IMR-90 (cell line): ENCODE measurements around the gene GNAZ. TPM values are rescaled to one million over a fixed set of nuclear protein-coding genes. Genes with fewer than 3 reads are reported as not detected.
A peak's percentile ranks its signal among the peaks of the same experiment; 100 is the strongest.

Experiments used
- ATAC-seq: fragments of 200-7000 bp; cut with Tn5 transposase; 2 replicates; pipeline ENCODE4 v1.9.1; 2020; ENCODE audit warnings: low read depth, mild to moderate bottlenecking, moderate library complexity
- BruUV-seq: library from RNA; stranded (reverse); fragments of 400-500 nt; replicated peaks from 2 replicates; lab custom pipeline; 2021; lab: Mats Ljungman, UMichigan
- CTCF ChIA-PET: fragments of 300-600 bp; formaldehyde crosslinking; extraction: SDS; loops from one replicate; lab custom pipeline; 2021; ENCODE audit warnings: antibody characterized with exemption; lab: Yijun Ruan, JAX
- POLR2A ChIA-PET: fragments of 300-600 bp; sonication (Branson Sonifier 250); formaldehyde crosslinking; loops from one replicate; lab custom pipeline; 2022; ENCODE audit warnings: antibody characterized with exemption; ENCODE audit not compliant: unreplicated experiment; lab: Charles Lee
- DNase-seq: peaks from one replicate; pipeline ENCODE4 v3.0.0; 2013
- H2AFZ ChIP-seq: replicated peaks from 2 replicates; pipeline ENCODE3; 2013; ENCODE audit warnings: low read length, mild to moderate bottlenecking; ENCODE audit not compliant: poor library complexity
- H2AK5ac ChIP-seq: 2 replicates; pipeline ENCODE4 v1.6.1; 2013; ENCODE audit warnings: low read depth, low read length, inconsistent platforms
- H2AK9ac ChIP-seq: replicated peaks from 2 replicates; pipeline ENCODE3; 2013; ENCODE audit warnings: mild to moderate bottlenecking, low read depth, low read length, moderate library complexity; ENCODE audit not compliant: poor library complexity
- H2BK120ac ChIP-seq: 2 replicates; pipeline ENCODE4 v1.6.1; 2013; ENCODE audit warnings: low read depth, low read length, inconsistent platforms
- H2BK15ac ChIP-seq: 3 replicates; pipeline ENCODE4 v1.6.1; 2013; ENCODE audit warnings: low read depth, low read length, inconsistent platforms
- H2BK20ac ChIP-seq: 2 replicates; pipeline ENCODE4 v1.6.1; 2013; ENCODE audit warnings: low read depth, mild to moderate bottlenecking, inconsistent platforms, low read length, moderate library complexity
- H2BK5ac ChIP-seq: 2 replicates; pipeline ENCODE4 v1.6.1; 2013; ENCODE audit warnings: mild to moderate bottlenecking, low read depth, low read length, inconsistent platforms; ENCODE audit not compliant: poor library complexity, severe bottlenecking
- H3K14ac ChIP-seq: replicated peaks from 2 replicates; pipeline ENCODE4 v1.6.1; 2013; ENCODE audit warnings: low read depth, low read length, inconsistent platforms
- H3K18ac ChIP-seq: 2 replicates; pipeline ENCODE4 v1.6.1; 2013; ENCODE audit warnings: low read depth, low read length, control low read depth
- H3K23ac ChIP-seq: 2 replicates; pipeline ENCODE4 v1.6.1; 2013; ENCODE audit warnings: low read depth, low read length, inconsistent platforms
- H3K27ac ChIP-seq: 2 replicates; pipeline ENCODE4 v1.5.1; 2013; ENCODE audit warnings: mild to moderate bottlenecking, control low read depth, low read length; ENCODE audit not compliant: insufficient read depth
- H3K27me3 ChIP-seq: 2 replicates; pipeline ENCODE4 v1.6.1; 2013; ENCODE audit warnings: low read length; ENCODE audit not compliant: control insufficient read depth, insufficient read depth
- H3K36me3 ChIP-seq: 2 replicates; pipeline ENCODE4 v1.6.1; 2013; ENCODE audit warnings: low read length, mixed read lengths; ENCODE audit not compliant: control insufficient read depth, insufficient read depth
- H3K4ac ChIP-seq: 2 replicates; pipeline ENCODE4 v1.6.1; 2013; ENCODE audit warnings: low read depth, low read length, inconsistent platforms
- H3K4me1 ChIP-seq: 2 replicates; pipeline ENCODE4 v1.6.1; 2013; ENCODE audit warnings: low read length, mixed read lengths; ENCODE audit not compliant: control insufficient read depth, insufficient read depth
- H3K4me2 ChIP-seq: 2 replicates; pipeline ENCODE4 v1.6.1; 2013; ENCODE audit warnings: low read depth, mild to moderate bottlenecking, control low read depth, low read length, moderate library complexity
- H3K4me3 ChIP-seq: 2 replicates; pipeline ENCODE4 v1.5.1; 2013; ENCODE audit warnings: low read depth, mild to moderate bottlenecking, control low read depth, low read length, moderate library complexity; ENCODE audit not compliant: insufficient read depth
- H3K56ac ChIP-seq: 2 replicates; pipeline ENCODE4 v1.6.1; 2013; ENCODE audit warnings: low read length, inconsistent platforms; ENCODE audit not compliant: insufficient read depth; ENCODE audit errors: extremely low read depth
- H3K79me1 ChIP-seq, 2 experiments: 2 replicates each; pipeline ENCODE4 v1.6.1; 2013; ENCODE audit warnings: low read length in 2 of 2, inconsistent platforms in 1 of 2, low read depth in 1 of 2
- H3K9ac ChIP-seq: 2 replicates; pipeline ENCODE4 v1.6.1; 2013; ENCODE audit warnings: low read depth, low read length, control low read depth
- H3K9me1 ChIP-seq: 2 replicates; pipeline ENCODE4 v1.6.1; 2013; ENCODE audit warnings: low read length, inconsistent platforms; ENCODE audit not compliant: insufficient read depth
- H3K9me3 ChIP-seq: 2 replicates; pipeline ENCODE4 v1.6.1; 2013; ENCODE audit warnings: low read length; ENCODE audit not compliant: control insufficient read depth, insufficient read depth
- H4K20me1 ChIP-seq: 2 replicates; pipeline ENCODE4 v1.6.1; 2013; ENCODE audit warnings: low read length, inconsistent platforms; ENCODE audit not compliant: insufficient read depth
- H4K5ac ChIP-seq: 2 replicates; pipeline ENCODE4 v1.6.1; 2013; ENCODE audit warnings: mild to moderate bottlenecking, low read depth, low read length, control low read depth
- H4K8ac ChIP-seq, 2 experiments: 2 replicates each; pipeline ENCODE4 v1.6.1; 2013; ENCODE audit warnings: low read depth in 2 of 2, low read length in 2 of 2, control low read depth in 1 of 2, inconsistent platforms in 1 of 2
- H4K91ac ChIP-seq: 2 replicates; pipeline ENCODE4 v1.6.1; 2013; ENCODE audit warnings: low read depth, low read length, inconsistent platforms; ENCODE audit not compliant: insufficient read depth
- MXI1 ChIP-seq: IDR thresholded peaks from 2 replicates; pipeline ENCODE4 v1.6.1; 2012; ENCODE audit warnings: low read depth, mild to moderate bottlenecking, low read length, moderate library complexity, borderline replicate concordance
- WGBS, 2 experiments: methylation state at CpG; one replicate each; pipeline versions ENCODE4 v1.1.5 to v1.1.7; 2013; ENCODE audit warnings: missing lambda C conversion rate in 2 of 2; ENCODE audit not compliant: insufficient read length in 1 of 2; ENCODE audit errors: extremely low coverage in 2 of 2; 5-methylcytosine and 5-hydroxymethylcytosine counted together
- dilution Hi-C: fragments of 300-500 bp; cut with HindIII; formaldehyde crosslinking; loops from one replicate; pipeline ENCODE4 v1.14.3; 2018; ENCODE audit warnings: low sequenced_read_pairs; ENCODE audit not compliant: unreplicated experiment
- in situ Hi-C: fragments of 300-500 bp; cut with MboI; formaldehyde crosslinking; loops from 3 replicates; pipeline ENCODE4 v1.14.3; 2019; ENCODE audit warnings: low sequenced_read_pairs, inconsistent platforms, mixed read lengths
- intact Hi-C: fragments of 100-400 bp; cut with micrococcal nuclease; formaldehyde crosslinking; loops from 2 replicates; pipeline ENCODE4 v1.10.0; 2022
- polyA plus RNA-seq, 3 experiments: library from polyadenylated mRNA; depleted of rRNA; stranded (reverse); fragments of >200 nt; gene quantifications; 2 replicates each; pipeline ENCODE4 v1.2.3, GENCODE V29; 2012; ENCODE audit warnings: low replicate concordance in 1 of 3
- total RNA-seq: library from RNA; depleted of rRNA; stranded (reverse); fragments of >200 nt; gene quantifications from 2 replicates; pipeline ENCODE4 v1.2.3, GENCODE V29; 2012
- TF ChIP-seq, protein P1 (sequence below): fragments of 150-350 bp; IDR thresholded peaks from 2 replicates; pipeline ENCODE4 v1.6.1; 2016; ENCODE audit warnings: low read depth, mild to moderate bottlenecking, low read length, moderate library complexity, borderline replicate concordance

Gene GNAZ
- total and polyA plus RNA-seq, 2 of the 4 experiments (the other 2 are of a cell fraction): 1.5 to 2.5 TPM

DNA sequence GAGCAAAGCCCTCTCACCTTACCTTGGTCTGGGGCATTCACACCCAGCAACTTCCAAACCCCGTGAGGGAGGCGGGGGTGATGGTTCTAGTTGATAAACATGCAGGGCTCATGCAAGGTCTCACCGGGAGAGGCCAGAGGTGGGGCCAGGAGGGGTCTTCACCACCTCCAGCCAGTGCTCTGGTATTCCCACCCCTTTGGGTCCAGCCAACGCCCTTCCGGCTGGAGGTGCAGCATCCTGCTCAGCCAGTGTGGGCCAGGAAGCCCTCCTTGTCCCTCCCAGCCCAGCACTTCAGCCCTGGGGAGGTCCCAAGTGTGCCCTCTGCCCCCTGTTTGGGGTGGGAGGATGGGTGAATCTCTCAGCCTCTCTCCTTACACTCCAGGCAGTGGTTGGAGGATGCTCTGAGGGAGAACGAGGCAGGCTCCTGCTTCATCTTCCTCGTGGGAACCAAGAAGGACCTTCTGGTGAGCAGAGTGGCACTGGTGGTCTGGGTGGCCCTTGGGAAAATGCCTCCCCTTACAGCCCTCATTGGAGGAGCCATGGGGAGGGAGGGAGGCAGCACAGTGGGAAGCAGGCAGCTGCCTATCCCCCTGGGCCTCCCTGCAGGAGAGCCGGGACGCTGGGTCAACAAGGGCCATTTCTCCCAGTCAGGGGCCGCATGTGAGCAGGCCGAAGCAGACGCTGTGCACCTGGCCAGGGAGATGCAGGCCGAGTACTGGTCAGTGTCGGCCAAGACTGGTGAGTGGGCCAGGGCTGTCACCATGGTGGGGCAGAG is 88.4 kb downstream of the GNAZ start:
- H2BK120ac ChIP-seq: no peak overlapping the region
- no peak overlapping the region for H3K23ac ChIP-seq
- in situ Hi-C loops: no loop called here
- no peak overlapping the region for H4K8ac ChIP-seq
- no peak overlapping the region for H3K56ac ChIP-seq
- H3K18ac ChIP-seq: no peak overlapping the region
- no peak overlapping the region for H2AK5ac ChIP-seq
- H3K4me3 ChIP-seq: no peak overlapping the region
- H3K4me2 ChIP-seq: no peak overlapping the region
- no peak overlapping the region for H3K14ac ChIP-seq
- CTCF ChIA-PET: interaction anchor here (1.4 kb wide), 1 partner anchor 16 kb away, joined by 3 read pairs; no protein-coding TSS in a partner anchor
- DNase-seq (no peak), ATAC-seq (no peak)
- H3K9ac ChIP-seq: no peak overlapping the region
- H4K91ac ChIP-seq: no peak overlapping the region
- no peak overlapping the region for H2BK15ac ChIP-seq
- no peak overlapping the region for H3K4ac ChIP-seq
- TF ChIP-seq, protein P1, sequence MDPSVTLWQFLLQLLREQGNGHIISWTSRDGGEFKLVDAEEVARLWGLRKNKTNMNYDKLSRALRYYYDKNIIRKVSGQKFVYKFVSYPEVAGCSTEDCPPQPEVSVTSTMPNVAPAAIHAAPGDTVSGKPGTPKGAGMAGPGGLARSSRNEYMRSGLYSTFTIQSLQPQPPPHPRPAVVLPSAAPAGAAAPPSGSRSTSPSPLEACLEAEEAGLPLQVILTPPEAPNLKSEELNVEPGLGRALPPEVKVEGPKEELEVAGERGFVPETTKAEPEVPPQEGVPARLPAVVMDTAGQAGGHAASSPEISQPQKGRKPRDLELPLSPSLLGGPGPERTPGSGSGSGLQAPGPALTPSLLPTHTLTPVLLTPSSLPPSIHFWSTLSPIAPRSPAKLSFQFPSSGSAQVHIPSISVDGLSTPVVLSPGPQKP: no peak
- TF ChIP-seq MXI1: no peak
- POLR2A ChIA-PET: no interaction called here
- H3K4me1 ChIP-seq: peaks cover under 1% of the 10 kb centered on the region; the same call in 1 of the 2 replicates
- no peaks in the 10 kb centered on the region for H4K20me1 ChIP-seq
- H2AFZ ChIP-seq: peak overlapping the region; percentile 24
- dilution Hi-C loops: no loop called here
- H3K9me1 ChIP-seq: no peaks in the 10 kb centered on the region; the same call in 1 of the 2 replicates
- H2AK9ac ChIP-seq: no peak overlapping the region
- H2BK20ac ChIP-seq: no peak overlapping the region
- no TSS peak for BruUV-seq
- H3K27ac ChIP-seq: no peak overlapping the region
- no peaks in the 10 kb centered on the region for H3K9me3 ChIP-seq
- H3K79me1 ChIP-seq: no peaks in the 10 kb centered on the region
- WGBS, 2 experiments: 86% methylated on average over 5 of the region's 14 CpGs; no CpG with 5 or more reads in 1 of the 2 experiments
- H4K5ac ChIP-seq: no peak overlapping the region
- no peaks in the 10 kb centered on the region for H3K27me3 ChIP-seq
- peaks cover 2% of the 10 kb centered on the region; the same call in 1 of the 2 replicates for H3K36me3 ChIP-seq
- intact Hi-C loops: no loop called here
- H2BK5ac ChIP-seq: no peak overlapping the region
